Stromal cell of bone marrow (primary cell): ENCODE results near the gene C2CD4C.
"Not testable (repeated sequence)": the region's sequence is repeated elsewhere in the genome, so short reads cannot be mapped to it uniquely, and the experiment has no call there.

Source experiments
- DNase-seq: peaks from one replicate; pipeline ENCODE4 v3.0.0-alpha.2; 2012; ENCODE audit warnings: low read depth

Gene C2CD4C

GRCh38 chr19:364496-365287 is 44.3 kb downstream of the C2CD4C start:
- DNase-seq, result no peak

- DNase-seq, result no peak
Observed at GRCh38 chr19:362683-363082, 46.3 kb downstream of the C2CD4C start.

DNA sequence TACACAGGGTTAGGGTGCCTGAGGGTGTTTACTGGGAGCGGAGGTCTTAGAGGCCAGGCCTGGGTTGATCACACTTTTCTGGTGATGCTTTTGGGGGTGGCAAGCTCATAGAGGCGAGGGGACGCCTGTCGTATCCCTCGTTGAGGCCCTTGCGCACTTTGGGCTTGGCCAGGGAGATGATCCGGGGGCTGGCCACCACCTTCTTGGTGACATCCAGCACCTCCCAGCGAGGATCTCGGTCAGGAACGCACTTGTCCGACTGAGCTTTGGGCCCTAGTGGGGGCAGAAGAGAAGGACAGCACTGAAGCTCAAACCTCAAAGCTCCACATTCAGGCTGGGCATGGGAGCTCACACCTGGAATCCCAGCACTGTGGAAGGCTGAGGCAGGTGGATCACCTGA is 46.8 kb downstream of the C2CD4C start:
- DNase-seq, result no peak

DNA sequence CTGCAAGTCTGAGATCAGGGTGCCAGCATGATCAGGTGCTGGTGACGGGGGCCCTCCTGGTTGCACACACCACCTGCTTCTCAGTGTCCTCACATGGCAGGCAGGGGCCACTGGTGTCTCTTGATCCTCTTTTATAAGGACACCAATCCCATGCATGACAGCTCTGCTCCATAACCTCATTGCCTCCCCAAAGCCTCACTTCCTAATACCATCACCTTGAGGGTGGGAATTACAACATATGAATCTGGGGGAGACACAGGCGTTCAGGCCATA is 49.4 kb downstream of the C2CD4C start:
- DNase-seq, result no peak

- DNase-seq, result not testable (repeated sequence)
Observed at GRCh38 chr19:355536-355935, 53.4 kb downstream of the C2CD4C start.
